ENCODE results near the gene BEGAIN.

GRCh38 chr14:100623557-100623956 lies 36.3 kb upstream of the BEGAIN start:
- no peak for TF ChIP-seq POLR2AphosphoS5 (IDR thresholded peaks at IDR 0.05)
- no peak for TF ChIP-seq CTCF (IDR thresholded peaks at IDR 0.05)
